GM12873 (cell line): ENCODE measurements around the gene TMC2.
A peak's percentile ranks its signal among the peaks of the same experiment; 100 is the strongest.

Experiments used
- CTCF ChIP-seq: IDR thresholded peaks from 2 replicates; pipeline ENCODE4 v1.5.1; 2012; ENCODE audit warnings: low read depth, mild to moderate bottlenecking, moderate library complexity, low read length, control low read depth; ENCODE audit not compliant: insufficient read depth; ENCODE audit errors: missing control alignments

Gene TMC2

GRCh38 chr20:2688041-2688591, 151.7 kb downstream of the TMC2 start:
- TF ChIP-seq CTCF, result peak; percentile 75

- TF ChIP-seq CTCF, result no peak
These were observed 153.8 kb downstream of the TMC2 start for GRCh38 chr20:2690213-2690612.

DNA sequence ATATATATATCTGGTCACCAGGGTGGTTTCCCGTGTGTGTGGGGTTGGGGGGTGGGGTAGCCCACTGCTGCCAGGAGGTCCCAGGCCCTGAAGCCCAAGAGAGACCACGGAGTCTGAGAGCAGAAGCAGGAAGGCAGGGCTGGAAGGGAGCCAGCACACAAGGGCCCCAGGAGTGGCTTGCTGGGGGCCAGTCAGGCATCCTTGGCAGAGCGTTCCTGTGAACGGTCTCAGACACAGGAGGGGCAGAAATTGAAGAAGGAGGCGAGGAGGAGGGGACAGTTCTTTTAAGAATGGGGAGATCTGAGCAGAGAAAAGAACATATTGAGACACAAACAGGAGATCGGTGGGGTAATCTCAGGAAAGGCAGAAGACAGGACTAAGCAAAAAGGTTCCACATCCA, 154.3 kb downstream of the TMC2 start:
- no peak for TF ChIP-seq CTCF

GRCh38 chr20:2691127-2691526, 154.8 kb downstream of the TMC2 start:
- TF ChIP-seq CTCF, result no peak
